HepG2 (cell line): ENCODE results near the gene CABLES2.

Experiments used
- NFIC ChIP-seq: IDR thresholded peaks from 2 replicates; pipeline ENCODE4 v1.6.1; 2012; ENCODE audit warnings: mild to moderate bottlenecking, low read length, inconsistent platforms
- ZSCAN21 ChIP-seq: sonication (generic); formaldehyde crosslinking; IDR thresholded peaks from 2 replicates; pipeline ENCODE4 v1.8.0; 2022; ENCODE audit warnings: mild to moderate bottlenecking, missing genetic modification reagents, moderate library complexity, borderline replicate concordance

- TF ChIP-seq ZSCAN21 (CRISPR knock-in tag) (no peak), NFIC (no peak)
Observed at GRCh38 chr20:62421716-62421990, 14.6 kb upstream of the CABLES2 start.
